Measurements from ENCODE around the gene COL11A2.

Gene COL11A2

DNA sequence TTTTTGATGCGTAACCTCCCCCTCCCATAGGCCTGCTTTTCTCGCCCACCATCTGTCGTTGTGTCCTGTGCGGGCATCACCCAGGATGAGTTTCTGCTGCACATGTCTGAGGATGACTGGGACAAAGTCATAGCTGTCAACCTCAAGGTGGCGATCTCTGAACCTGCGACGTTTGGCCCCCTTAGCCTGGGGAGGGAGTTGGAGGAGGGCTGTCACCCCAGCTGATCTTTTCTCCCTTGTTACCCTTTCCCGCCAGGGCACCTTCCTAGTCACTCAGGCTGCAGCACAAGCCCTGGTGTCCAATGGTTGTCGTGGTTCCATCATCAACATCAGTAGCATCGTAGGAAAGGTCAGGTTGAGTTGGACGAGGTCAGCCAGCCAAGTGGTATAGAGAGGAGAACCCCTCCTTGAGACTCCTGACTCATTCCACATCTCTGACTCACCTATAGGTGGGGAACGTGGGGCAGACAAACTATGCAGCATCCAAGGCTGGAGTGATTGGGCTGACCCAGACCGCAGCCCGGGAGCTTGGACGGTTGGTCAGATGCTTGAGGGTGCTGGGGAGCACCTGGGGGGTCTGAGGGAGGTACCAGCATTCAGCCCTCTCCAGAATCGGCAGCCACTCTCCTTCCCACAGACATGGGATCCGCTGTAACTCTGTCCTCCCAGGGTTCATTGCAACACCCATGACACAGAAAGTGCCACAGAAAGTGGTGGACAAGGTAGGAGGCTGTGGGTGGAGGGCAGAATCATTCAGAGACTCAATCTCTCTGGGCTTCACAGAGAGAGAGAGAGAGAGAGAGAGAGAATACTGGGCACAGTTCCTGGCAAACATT is 13.1 kb upstream of the COL11A2 start:
- peak; percentile 31 for DNase-seq (ENCODE audit: low read depth)
- TF ChIP-seq, protein P1, sequence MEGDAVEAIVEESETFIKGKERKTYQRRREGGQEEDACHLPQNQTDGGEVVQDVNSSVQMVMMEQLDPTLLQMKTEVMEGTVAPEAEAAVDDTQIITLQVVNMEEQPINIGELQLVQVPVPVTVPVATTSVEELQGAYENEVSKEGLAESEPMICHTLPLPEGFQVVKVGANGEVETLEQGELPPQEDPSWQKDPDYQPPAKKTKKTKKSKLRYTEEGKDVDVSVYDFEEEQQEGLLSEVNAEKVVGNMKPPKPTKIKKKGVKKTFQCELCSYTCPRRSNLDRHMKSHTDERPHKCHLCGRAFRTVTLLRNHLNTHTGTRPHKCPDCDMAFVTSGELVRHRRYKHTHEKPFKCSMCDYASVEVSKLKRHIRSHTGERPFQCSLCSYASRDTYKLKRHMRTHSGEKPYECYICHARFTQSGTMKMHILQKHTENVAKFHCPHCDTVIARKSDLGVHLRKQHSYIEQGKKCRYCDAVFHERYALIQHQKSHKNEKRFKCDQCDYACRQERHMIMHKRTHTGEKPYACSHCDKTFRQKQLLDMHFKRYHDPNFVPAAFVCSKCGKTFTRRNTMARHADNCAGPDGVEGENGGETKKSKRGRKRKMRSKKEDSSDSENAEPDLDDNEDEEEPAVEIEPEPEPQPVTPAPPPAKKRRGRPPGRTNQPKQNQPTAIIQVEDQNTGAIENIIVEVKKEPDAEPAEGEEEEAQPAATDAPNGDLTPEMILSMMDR (IDR thresholded peaks at IDR 0.05; ENCODE audit: low read depth, low read length), result peak; percentile 11
- TF ChIP-seq MYC (IDR thresholded peaks at IDR 0.05; ENCODE audit: low read depth, low read length) (no peak), POLR2A (IDR thresholded peaks at IDR 0.05; ENCODE audit: extremely low read depth, insufficient read length) (no peak)
- TF ChIP-seq, protein P2, sequence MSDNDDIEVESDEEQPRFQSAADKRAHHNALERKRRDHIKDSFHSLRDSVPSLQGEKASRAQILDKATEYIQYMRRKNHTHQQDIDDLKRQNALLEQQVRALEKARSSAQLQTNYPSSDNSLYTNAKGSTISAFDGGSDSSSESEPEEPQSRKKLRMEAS (IDR thresholded peaks at IDR 0.05; ENCODE audit: low read depth, low read length), result no peak
- no peak overlapping the region for H3K4me3 ChIP-seq (ENCODE audit: low read depth, low read length)

DNA sequence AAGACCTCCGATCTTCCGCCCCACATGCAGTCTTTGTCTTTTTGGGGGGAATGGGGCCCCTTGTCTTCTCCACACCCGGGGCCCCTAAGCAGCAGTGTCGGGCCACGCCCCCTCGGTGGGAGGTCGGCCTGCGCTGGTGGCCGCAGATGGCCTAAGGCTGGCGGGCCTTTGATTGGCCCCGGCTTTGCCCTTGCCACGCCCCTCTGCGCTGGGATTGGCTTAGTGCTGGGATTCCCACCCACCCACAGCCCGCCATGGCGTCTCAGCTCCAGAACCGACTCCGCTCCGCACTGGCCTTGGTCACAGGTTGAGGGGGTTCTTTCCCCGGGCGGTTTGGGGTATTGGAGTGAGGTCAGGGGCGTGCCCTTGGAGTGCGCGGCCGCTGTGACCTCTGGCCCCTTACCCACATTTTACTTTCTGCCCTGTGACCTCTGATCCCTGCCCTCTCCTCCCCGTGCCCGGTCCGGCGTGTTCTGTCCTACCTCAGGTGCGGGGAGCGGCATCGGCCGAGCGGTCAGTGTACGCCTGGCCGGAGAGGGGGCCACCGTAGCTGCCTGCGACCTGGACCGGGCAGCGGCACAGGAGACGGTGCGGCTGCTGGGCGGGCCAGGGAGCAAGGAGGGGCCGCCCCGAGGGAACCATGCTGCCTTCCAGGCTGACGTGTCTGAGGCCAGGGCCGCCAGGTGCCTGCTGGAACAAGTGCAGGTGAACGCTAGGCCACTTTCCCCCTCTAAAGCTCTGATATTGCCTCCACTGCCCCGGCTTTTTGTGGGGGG is 12.3 kb upstream of the COL11A2 start, which contains the start of gene HSD17B8:
Gene HSD17B8 (plus strand): TSS at position 241 of the 776 bp plus-strand sequence. CDS start 14 bp downstream, at position 255.
- no peak for DNase-seq (ENCODE audit: low read depth)
- TF ChIP-seq MYC (IDR thresholded peaks at IDR 0.05; ENCODE audit: low read depth, low read length), result no peak
- TF ChIP-seq, protein P2 (IDR thresholded peaks at IDR 0.05; ENCODE audit: low read depth, low read length), result no peak
- no peak for TF ChIP-seq POLR2A (IDR thresholded peaks at IDR 0.05; ENCODE audit: extremely low read depth, insufficient read length)
- TF ChIP-seq, protein P1 (IDR thresholded peaks at IDR 0.05; ENCODE audit: low read depth, low read length), result no peak
- H3K4me3 ChIP-seq (ENCODE audit: low read depth, low read length), result no peak within 1 kb of the TSS

DNA sequence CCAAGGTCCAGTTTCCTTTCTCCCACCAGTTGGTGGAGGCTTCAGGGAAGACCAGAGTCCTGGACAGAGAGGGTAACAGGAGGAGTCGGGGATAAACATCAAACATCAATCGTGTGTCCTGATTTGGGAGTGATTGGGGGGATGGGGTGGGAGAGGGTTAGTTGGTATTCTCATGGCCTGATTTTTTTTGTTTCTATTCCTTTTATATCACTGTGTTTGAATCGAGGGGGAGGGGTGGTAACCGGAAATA is 11.8 kb upstream of the COL11A2 start:
- DNase-seq (ENCODE audit: low read depth), result no peak
- H3K4me3 ChIP-seq (ENCODE audit: low read depth, low read length), result no peak overlapping the region
- TF ChIP-seq POLR2A (IDR thresholded peaks at IDR 0.05; ENCODE audit: extremely low read depth, insufficient read length) (no peak), MYC (IDR thresholded peaks at IDR 0.05; ENCODE audit: low read depth, low read length) (no peak)
- TF ChIP-seq, protein P2 (IDR thresholded peaks at IDR 0.05; ENCODE audit: low read depth, low read length), result no peak
- TF ChIP-seq, protein P1 (IDR thresholded peaks at IDR 0.05; ENCODE audit: low read depth, low read length), result no peak

DNA sequence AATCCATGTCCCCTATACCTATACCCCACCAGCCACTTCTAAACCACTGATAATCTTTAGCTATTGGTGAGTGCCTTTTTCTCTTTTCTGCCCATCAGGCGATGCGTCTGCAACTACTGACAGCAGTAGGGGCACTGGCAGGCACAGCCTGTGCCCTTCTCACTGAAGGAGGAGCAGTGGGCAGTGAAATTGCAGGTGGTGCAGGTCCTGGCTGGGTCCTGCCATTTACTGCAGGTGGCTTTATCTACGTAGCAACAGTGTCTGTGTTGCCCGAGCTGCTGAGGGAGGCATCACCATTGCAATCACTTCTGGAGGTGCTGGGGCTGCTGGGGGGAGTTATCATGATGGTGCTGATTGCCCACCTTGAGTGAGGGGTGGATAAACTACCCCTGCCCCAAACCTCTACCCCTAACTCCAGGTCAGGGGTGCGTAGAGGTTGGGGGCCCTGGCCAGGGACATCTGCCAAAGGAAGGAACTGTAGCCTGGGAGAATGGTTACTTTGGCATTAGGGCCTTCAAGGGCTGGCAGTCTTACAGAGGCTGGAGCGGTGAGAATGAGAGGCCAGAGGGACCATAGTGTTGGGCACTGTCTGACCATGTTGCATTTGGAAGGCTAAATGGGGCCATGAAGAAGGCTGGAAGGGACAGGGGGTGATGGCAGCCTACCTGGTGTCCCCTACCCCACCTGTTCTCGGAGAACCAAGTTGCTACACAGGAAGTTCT is 11.3 kb upstream of the COL11A2 start:
- no peak for DNase-seq (ENCODE audit: low read depth)
- TF ChIP-seq POLR2A (IDR thresholded peaks at IDR 0.05; ENCODE audit: extremely low read depth, insufficient read length), result no peak
- TF ChIP-seq, protein P1 (IDR thresholded peaks at IDR 0.05; ENCODE audit: low read depth, low read length), result no peak
- TF ChIP-seq, protein P2 (IDR thresholded peaks at IDR 0.05; ENCODE audit: low read depth, low read length), result no peak
- no peak overlapping the region for H3K4me3 ChIP-seq (ENCODE audit: low read depth, low read length)

DNA sequence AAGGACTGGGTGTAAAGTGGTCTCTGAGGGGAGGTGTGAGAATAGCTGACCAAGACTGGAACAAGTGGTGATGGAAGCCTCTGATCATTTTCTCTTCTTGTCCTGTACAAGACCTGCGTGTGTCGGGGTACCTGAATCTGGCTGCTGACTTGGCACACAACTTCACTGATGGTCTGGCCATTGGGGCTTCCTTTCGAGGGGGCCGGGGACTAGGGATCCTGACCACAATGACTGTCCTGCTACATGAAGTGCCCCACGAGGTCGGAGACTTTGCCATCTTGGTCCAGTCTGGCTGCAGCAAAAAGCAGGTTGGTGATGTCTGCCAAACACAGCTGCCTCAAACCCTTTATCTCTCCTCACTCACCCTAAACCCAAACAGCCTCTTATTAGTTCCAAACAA is 10.5 kb upstream of the COL11A2 start:
- TF ChIP-seq MYC (IDR thresholded peaks at IDR 0.05; ENCODE audit: low read depth, low read length) (no peak), POLR2A (IDR thresholded peaks at IDR 0.05; ENCODE audit: extremely low read depth, insufficient read length) (no peak)
- TF ChIP-seq, protein P1 (IDR thresholded peaks at IDR 0.05; ENCODE audit: low read depth, low read length), result no peak
- TF ChIP-seq, protein P2 (IDR thresholded peaks at IDR 0.05; ENCODE audit: low read depth, low read length), result no peak
- DNase-seq (ENCODE audit: low read depth), result no peak
- H3K4me3 ChIP-seq (ENCODE audit: low read depth, low read length), result no peak overlapping the region

All from NB4 (cell line).